ENCODE results near the gene ZNF281.

DNA sequence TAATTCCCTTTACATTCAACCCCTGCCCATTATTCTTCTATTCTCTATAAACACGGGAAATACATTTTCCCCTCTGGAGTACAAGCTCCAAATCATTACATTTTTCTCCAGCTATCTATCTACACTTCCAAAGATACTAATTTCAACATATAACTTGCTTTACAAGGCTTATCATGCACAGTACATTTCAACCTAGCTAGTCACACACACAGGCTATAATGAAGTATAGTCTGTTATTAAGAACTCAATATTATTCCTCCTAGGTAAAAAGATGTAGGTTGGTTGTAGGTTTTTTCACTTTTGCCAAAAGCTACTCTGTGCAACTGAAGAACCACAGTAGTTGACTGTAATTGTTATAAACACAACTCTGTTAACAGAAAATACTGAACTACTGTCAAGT lies 8.1 kb downstream of the ZNF281 start:
- no peak for TF ChIP-seq ESRRA (CRISPR knock-in tag; IDR thresholded peaks at IDR 0.05; ENCODE audit: borderline replicate concordance)
- TF ChIP-seq, protein P1, sequence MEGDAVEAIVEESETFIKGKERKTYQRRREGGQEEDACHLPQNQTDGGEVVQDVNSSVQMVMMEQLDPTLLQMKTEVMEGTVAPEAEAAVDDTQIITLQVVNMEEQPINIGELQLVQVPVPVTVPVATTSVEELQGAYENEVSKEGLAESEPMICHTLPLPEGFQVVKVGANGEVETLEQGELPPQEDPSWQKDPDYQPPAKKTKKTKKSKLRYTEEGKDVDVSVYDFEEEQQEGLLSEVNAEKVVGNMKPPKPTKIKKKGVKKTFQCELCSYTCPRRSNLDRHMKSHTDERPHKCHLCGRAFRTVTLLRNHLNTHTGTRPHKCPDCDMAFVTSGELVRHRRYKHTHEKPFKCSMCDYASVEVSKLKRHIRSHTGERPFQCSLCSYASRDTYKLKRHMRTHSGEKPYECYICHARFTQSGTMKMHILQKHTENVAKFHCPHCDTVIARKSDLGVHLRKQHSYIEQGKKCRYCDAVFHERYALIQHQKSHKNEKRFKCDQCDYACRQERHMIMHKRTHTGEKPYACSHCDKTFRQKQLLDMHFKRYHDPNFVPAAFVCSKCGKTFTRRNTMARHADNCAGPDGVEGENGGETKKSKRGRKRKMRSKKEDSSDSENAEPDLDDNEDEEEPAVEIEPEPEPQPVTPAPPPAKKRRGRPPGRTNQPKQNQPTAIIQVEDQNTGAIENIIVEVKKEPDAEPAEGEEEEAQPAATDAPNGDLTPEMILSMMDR (IDR thresholded peaks at IDR 0.05) = no peak
- no peak for TF ChIP-seq NR2C2 (CRISPR knock-in tag; IDR thresholded peaks at IDR 0.05)
- TF ChIP-seq, protein P2, sequence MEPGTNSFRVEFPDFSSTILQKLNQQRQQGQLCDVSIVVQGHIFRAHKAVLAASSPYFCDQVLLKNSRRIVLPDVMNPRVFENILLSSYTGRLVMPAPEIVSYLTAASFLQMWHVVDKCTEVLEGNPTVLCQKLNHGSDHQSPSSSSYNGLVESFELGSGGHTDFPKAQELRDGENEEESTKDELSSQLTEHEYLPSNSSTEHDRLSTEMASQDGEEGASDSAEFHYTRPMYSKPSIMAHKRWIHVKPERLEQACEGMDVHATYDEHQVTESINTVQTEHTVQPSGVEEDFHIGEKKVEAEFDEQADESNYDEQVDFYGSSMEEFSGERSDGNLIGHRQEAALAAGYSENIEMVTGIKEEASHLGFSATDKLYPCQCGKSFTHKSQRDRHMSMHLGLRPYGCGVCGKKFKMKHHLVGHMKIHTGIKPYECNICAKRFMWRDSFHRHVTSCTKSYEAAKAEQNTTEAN (CRISPR knock-in tag; IDR thresholded peaks at IDR 0.05) = no peak
